Erythroblast (primary cell): ENCODE data around the gene CUZD1.
"Not testable (repeated sequence)": the region's sequence is repeated elsewhere in the genome, so short reads cannot be mapped to it uniquely, and the experiment has no call there.

ENCODE experiments used
- GATA1 ChIP-seq: IDR thresholded peaks from 2 replicates; pipeline ENCODE4 v1.6.1; 2011; ENCODE audit warnings: low read depth, mild to moderate bottlenecking, control low read depth, low read length, moderate library complexity
- POLR2A ChIP-seq: IDR thresholded peaks from 2 replicates; pipeline ENCODE4 v1.6.1; 2011; ENCODE audit warnings: mild to moderate bottlenecking, low read length

GRCh38 chr10:122866757-122867482 lies 21.3 kb upstream of the CUZD1 start:
- TF ChIP-seq POLR2A, GATA1: not testable (repeated sequence)
